SH-SY5Y (cell line): Measurements from ENCODE around the gene PRCD.

ENCODE experiments used
- GATA2 ChIP-seq: IDR thresholded peaks from 2 replicates; pipeline ENCODE4 v1.6.1; 2011; ENCODE audit warnings: mild to moderate bottlenecking, low read depth, low read length
- GATA3 ChIP-seq: IDR thresholded peaks from 2 replicates; pipeline ENCODE4 v1.6.1; 2011; ENCODE audit warnings: low read depth, mild to moderate bottlenecking, low read length, moderate library complexity

DNA sequence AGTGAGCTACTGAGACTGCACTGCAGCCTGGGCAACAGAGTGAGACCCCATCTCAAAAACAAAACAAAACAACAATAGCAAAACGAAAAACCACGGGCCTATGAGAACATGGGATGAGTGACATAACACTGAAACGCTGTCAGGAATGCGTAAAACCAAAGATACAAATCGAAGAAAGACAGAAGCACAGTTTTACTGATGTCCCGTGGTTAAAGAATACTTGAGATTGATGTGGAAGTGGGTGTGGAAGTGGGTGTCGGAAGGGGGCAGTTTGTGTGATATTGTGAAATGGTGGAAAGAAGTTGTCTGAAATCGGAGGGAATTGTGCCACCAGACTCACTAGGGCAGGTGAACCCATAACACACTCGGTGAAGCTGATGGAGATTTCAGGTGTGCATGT is 36.3 kb downstream of the PRCD start:
- TF ChIP-seq GATA2 (no peak), GATA3 (no peak)
